ENCODE data around the gene ELOF1. TPM values are rescaled to one million over a fixed set of nuclear protein-coding genes. Genes with fewer than 3 reads are reported as not detected.
A peak's percentile ranks its signal among the peaks of the same experiment; 100 is the strongest.
"Not testable (repeated sequence)": the region's sequence is repeated elsewhere in the genome, so short reads cannot be mapped to it uniquely, and the experiment has no call there.

ELOF1 gene
- total and polyA plus RNA-seq, 7 donors = 27.2 to 67.3 (median 47.9) TPM

- Histone ChIP-seq H3K4me3 (peak within 1 kb of the TSS; percentile 8 to 46 (median 32)), H3K4me1 (peaks cover 0 to 13% (median 9%) of the 10 kb centered on the region in 4 donors), H3K36me3 (no peaks in the 10 kb centered on the region), H3K9me3 (no peaks in the 10 kb centered on the region), H3K27me3 (peaks cover 6 to 23% (median 15%) of the 10 kb centered on the region in 3 donors), H3K27ac (peak within 1 kb of the TSS in 3 of 4 donors; percentile 35 to 59 (median 50))
- WGBS, 2 donors = 61 to 68% methylated on average over 18 of the region's 18 CpGs
- intact Hi-C loops (cut with DNase I) = no loop called here
- TF ChIP-seq POLR2A (IDR thresholded peaks at IDR 0.05) (no peak), EP300 (IDR thresholded peaks at IDR 0.05) (no peak), POLR2AphosphoS5 (IDR thresholded peaks at IDR 0.05) (no peak), CTCF (IDR thresholded peaks at IDR 0.05) (no peak)
- no peak for DNase-seq
Observed at GRCh38 chr19:11577451-11578257, 18.6 kb upstream of the ELOF1 start, which contains the start of gene ACP5. TSS of gene ACP5 (minus strand) at chr19:11577645. CDS start at chr19:11577317, 328 bp downstream.

GRCh38 chr19:11576227-11576626 is 17.2 kb upstream of the ELOF1 start:
- no peak overlapping the region for H3K4me3 ChIP-seq
- intact Hi-C loops (cut with DNase I) = no loop called here
- WGBS, 2 donors = 87 to 88% methylated on average over 15 of the region's 15 CpGs

GRCh38 chr19:11574689-11575088 is 15.7 kb upstream of the ELOF1 start:
- peaks cover 0 to 13% (median 9%) of the 10 kb centered on the region in 4 donors for H3K4me1 ChIP-seq
- no peak for DNase-seq
- no peak overlapping the region for H3K4me3 ChIP-seq
- intact Hi-C loops (cut with DNase I) = no loop called here
- no peak overlapping the region for H3K27ac ChIP-seq
- no peak for TF ChIP-seq POLR2A (IDR thresholded peaks at IDR 0.05)
- TF ChIP-seq CTCF (IDR thresholded peaks at IDR 0.05) = no peak
- TF ChIP-seq POLR2AphosphoS5 (IDR thresholded peaks at IDR 0.05) = no peak
- TF ChIP-seq EP300 (IDR thresholded peaks at IDR 0.05) = no peak
- no peaks in the 10 kb centered on the region for H3K9me3 ChIP-seq
- no peaks in the 10 kb centered on the region for H3K36me3 ChIP-seq
- WGBS, 2 donors = 77 to 87% methylated on average over 9 of the region's 9 CpGs
- peaks cover 6 to 21% (median 15%) of the 10 kb centered on the region in 3 donors for H3K27me3 ChIP-seq

More at GRCh38 chr19:11576227-11576626, 17.2 kb upstream of the ELOF1 start:
- H3K27me3 ChIP-seq = peaks cover 6 to 23% (median 15%) of the 10 kb centered on the region in 3 donors
- peaks cover 0 to 13% (median 9%) of the 10 kb centered on the region in 4 donors for H3K4me1 ChIP-seq
- no peak overlapping the region for H3K27ac ChIP-seq
- TF ChIP-seq POLR2AphosphoS5 (IDR thresholded peaks at IDR 0.05) = no peak
- no peak for TF ChIP-seq CTCF (IDR thresholded peaks at IDR 0.05)
- no peak for TF ChIP-seq POLR2A (IDR thresholded peaks at IDR 0.05)
- TF ChIP-seq EP300 (IDR thresholded peaks at IDR 0.05) = no peak
- H3K36me3 ChIP-seq = no peaks in the 10 kb centered on the region
- no peak for DNase-seq
- no peaks in the 10 kb centered on the region for H3K9me3 ChIP-seq

GRCh38 chr19:11573763-11574162 is 14.7 kb upstream of the ELOF1 start:
- H3K9me3 ChIP-seq; H3K27ac ChIP-seq; H3K4me1 ChIP-seq; H3K36me3 ChIP-seq; intact Hi-C loops (cut with DNase I); DNase-seq; H3K4me3 ChIP-seq: not testable (repeated sequence)
- H3K27me3 ChIP-seq = peaks cover 4 to 12% (median 9%) of the 10 kb centered on the region in 3 donors
- 85 to 95% methylated on average over 4 of the region's 4 CpGs for WGBS, 2 donors

- H3K27ac ChIP-seq; H3K4me1 ChIP-seq; H3K36me3 ChIP-seq; H3K27me3 ChIP-seq; H3K4me3 ChIP-seq; intact Hi-C loops (cut with DNase I); H3K9me3 ChIP-seq; DNase-seq: not testable (repeated sequence)
- WGBS, 2 donors = 78% methylated on average over 6 of the region's 6 CpGs
Observed at GRCh38 chr19:11573354-11573753, 14.3 kb upstream of the ELOF1 start.
